Measurements from ENCODE around the gene NELFE. TPM values are rescaled to one million over a fixed set of nuclear protein-coding genes. Genes with fewer than 3 reads are reported as not detected.
"Not testable (repeated sequence)": the region's sequence is repeated elsewhere in the genome, so short reads cannot be mapped to it uniquely, and the experiment has no call there.

Gene NELFE
- total RNA-seq, 2 experiments from 2014 or later: 61.3 to 62.5 TPM

DNA sequence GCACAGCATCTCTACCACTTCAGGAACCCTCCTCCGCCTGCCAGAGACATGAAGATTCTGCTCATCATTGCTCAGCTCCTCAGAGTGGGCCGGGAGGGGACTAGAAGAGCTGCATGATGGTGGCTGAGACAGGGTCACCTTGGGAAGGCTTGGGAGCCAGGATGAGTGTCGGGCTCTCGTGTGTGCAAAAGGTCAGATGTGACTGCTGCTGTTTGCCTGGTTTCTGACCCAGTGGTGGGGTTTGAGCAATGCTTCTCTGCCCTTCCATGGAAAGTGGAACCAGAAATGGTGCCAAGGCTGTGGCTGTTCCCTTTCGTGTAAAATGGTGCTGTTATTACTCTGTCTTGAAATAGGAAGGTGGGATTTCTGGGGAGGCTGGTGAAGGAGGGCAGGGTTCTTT is 22.2 kb upstream of the NELFE start:
- ATAC-seq (ENCODE audit: low read depth); POLR2A ChIA-PET; H3K9me3 Mint-ChIP-seq; H3K36me3 Mint-ChIP-seq; DNase-seq; H3K4me1 Mint-ChIP-seq; H3K27ac Mint-ChIP-seq; H3K4me3 Mint-ChIP-seq; H3K27me3 Mint-ChIP-seq: not testable (repeated sequence)

DNA sequence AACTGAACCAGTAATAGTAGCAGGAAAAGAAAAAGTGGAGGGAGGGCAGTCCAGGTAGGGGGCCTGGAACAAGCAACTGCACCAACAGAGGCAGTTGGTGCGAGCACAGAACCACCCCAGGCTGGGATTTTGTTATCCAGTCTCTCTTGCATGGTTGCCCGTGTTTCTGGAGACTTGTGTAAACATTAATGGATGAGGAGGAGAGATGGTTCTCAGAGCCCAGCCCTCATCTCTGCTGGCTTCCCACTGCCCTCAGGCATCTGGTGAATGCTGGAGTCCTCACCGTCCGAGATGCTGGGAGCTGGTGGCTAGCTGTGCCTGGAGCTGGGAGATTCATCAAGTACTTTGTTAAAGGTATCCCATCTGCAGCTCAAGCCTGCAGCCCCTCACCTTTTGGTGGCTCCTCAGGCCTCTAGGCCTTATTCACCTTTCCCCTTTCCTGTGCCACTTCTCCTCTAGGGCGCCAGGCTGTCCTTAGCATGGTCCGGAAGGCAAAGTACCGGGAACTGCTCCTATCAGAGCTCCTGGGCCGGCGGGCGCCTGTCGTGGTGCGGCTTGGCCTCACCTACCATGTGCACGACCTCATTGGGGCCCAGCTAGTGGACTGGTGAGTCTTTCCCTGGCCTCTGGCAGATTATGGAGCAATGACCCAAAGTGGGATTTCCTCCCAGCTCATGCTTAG is 21.6 kb upstream of the NELFE start:
- POLR2A ChIA-PET: interaction anchor here (1.7 kb wide), 1 partner anchor 21 kb away, joined by 4 read pairs; the partner anchor contains the start of genes NELFE and SKIC2
- not testable (repeated sequence) for DNase-seq; H3K27me3 Mint-ChIP-seq; H3K9me3 Mint-ChIP-seq; ATAC-seq (ENCODE audit: low read depth); H3K4me1 Mint-ChIP-seq; H3K4me3 Mint-ChIP-seq; H3K36me3 Mint-ChIP-seq
- H3K27ac Mint-ChIP-seq: peak overlapping the region; percentile 82

DNA sequence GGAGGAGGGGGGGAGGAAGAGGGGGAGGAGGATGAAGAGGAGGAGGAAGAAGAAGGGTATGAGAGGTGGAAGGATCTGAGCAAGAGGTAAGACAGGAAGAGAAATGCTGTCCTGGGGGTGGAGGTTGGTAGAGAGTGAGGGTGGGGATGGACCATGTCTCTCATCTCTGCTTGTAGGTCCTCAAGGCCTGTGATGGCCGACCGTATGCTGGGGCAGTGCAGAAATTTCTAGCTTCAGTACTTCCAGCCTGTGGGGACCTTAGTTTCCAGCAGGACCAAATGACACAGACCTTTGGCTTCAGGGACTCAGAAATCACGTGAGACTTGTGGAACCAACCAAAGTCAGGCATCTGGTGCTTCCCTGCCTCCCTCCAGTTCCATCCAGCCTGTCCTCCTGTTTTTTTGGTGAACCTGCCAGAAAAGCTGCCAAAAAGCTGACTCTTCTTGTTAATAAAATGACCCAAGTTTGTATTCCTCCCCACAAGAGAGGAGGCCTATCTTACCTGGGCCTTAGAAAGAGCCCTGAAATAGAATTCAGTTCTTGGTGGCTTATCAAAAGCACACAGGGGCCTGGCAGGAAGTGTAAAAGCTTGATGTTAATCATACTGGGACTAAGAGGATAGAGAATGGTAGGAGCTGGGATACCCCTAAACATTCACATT is 20.6 kb upstream of the NELFE start:
- Mint-ChIP-seq H3K4me3 (peak overlapping the region; percentile 32), H3K27ac (peak overlapping the region; percentile 82), H3K9me3 (no peaks in the 10 kb centered on the region), H3K36me3 (peaks cover 3% of the 10 kb centered on the region), H3K27me3 (no peaks in the 10 kb centered on the region), H3K4me1 (peaks cover 5% of the 10 kb centered on the region)
- ATAC-seq (ENCODE audit: low read depth) (no peak), DNase-seq (no peak)
- POLR2A ChIA-PET: interaction anchor here (1.7 kb wide), 1 partner anchor 20 kb away, joined by 4 read pairs; the partner anchor contains the start of genes NELFE and SKIC2

DNA sequence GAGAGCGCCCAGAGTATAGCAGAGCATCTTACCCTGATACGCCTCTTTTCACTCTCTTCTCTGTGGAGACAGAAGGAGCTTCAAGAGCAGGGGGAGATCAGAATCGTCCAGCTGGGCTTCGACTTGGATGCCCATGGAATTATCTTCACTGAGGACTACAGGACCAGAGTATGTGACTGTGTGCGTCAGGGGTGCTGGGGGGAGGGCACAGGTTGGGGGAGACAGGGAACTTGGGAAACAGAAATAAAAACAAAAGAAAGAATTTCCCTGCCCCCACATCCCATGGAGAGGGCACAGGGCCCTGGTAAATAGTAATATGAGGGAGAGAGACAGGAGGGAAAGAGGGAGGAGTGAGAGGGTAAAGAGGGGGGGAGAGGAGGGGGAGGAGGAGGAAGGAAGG is 20.1 kb upstream of the NELFE start:
- H3K27me3 Mint-ChIP-seq: no peaks in the 10 kb centered on the region
- ATAC-seq (ENCODE audit: low read depth): no peak
- no peak for DNase-seq
- H3K4me1 Mint-ChIP-seq: peaks cover 5% of the 10 kb centered on the region
- POLR2A ChIA-PET: interaction anchor here (1.7 kb wide), 1 partner anchor 20 kb away, joined by 4 read pairs; the partner anchor contains the start of genes NELFE and SKIC2
- no peak overlapping the region for H3K4me3 Mint-ChIP-seq
- H3K9me3 Mint-ChIP-seq: no peaks in the 10 kb centered on the region
- H3K27ac Mint-ChIP-seq: peak overlapping the region; percentile 82
- peaks cover 3% of the 10 kb centered on the region for H3K36me3 Mint-ChIP-seq

DNA sequence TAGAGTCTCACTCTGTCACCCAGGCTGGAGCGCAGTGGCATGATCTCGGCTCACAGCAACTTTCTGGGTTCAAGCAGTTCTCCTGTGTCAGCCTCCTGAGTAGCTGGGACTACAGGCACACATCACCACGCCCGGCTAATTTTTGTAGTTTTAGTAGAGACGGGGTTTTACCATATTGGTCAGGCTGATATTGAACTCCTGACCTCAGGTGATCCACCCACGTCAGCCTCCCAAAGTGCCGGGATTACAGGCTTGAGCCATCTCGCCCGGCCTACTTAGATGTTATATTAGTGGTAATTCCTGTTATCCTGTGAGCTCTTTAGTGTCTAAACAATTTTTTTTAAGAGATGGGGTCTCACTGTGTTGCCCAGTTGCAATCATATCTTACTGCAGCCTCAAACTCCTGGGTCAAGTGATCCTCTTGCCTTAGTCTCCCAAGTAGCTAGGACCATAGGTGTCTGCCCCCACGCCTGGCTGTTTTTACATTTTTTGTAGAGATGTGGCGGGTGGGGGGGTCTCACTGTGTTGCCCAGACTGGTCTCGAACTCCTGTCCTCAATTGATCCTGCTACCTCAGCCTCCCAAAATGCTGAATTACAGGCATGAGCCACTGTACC is 19.2 kb upstream of the NELFE start:
- Mint-ChIP-seq H3K4me1 (peaks cover 11% of the 10 kb centered on the region), H3K36me3 (peaks cover 3% of the 10 kb centered on the region), H3K9me3 (no peaks in the 10 kb centered on the region), H3K4me3 (no peak overlapping the region), H3K27me3 (no peaks in the 10 kb centered on the region), H3K27ac (no peak overlapping the region)
- ATAC-seq (ENCODE audit: low read depth) (no peak), DNase-seq (no peak)
- POLR2A ChIA-PET: no interaction called here

DNA sequence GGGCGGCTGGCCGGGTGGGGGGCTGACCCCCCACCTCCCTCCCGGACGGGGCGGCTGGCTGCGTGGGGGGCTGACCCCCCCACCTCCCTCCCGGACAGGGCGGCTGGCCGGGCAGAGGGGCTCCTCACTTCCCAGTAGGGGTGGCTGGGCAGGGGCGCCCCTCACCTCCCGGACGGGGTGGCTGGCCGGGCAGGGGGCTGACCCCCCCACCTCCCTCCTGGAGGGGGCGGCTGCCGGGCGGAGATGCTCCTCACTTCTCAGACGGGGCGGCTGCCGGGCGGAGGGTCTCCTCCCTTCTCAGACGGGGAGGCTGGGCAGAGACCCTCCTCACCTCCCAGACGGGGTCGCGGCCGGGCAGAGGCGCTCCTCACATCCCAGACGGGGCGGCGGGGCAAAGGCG is 17.3 kb upstream of the NELFE start:
- DNase-seq; H3K4me3 Mint-ChIP-seq; H3K9me3 Mint-ChIP-seq; POLR2A ChIA-PET; ATAC-seq (ENCODE audit: low read depth); H3K36me3 Mint-ChIP-seq; H3K27me3 Mint-ChIP-seq; H3K27ac Mint-ChIP-seq: not testable (repeated sequence)
- peaks cover 17% of the 10 kb centered on the region for H3K4me1 Mint-ChIP-seq

DNA sequence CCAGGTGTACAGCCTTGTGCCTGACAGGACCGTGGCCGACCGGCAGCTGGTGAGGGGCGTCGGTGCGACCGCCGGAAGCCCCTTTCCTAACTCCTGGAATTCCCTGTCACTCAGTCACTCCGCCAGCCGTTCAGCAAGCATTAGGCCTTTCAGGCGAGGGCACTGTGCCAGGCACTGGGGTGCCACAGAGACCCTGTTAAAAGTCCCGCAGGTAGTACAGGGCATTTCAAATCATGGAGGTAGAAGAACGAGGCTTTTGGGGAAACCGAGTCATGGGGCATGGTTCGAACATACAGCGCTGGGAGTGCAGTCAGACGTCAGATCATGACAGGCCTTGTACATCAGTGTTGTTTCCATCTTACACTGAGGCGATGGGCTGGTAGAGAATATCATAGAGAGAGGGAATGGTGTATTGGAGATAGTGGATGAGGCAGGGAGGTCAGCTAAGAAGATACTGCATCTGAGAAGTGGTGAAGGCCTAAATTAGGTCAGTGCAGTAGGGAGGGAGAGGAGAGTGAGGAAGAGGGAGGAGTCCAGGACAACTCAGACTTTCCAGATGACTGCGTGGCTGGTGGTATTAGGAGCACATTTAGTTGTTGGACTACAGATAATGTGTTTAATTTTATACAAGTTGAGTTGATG is 14.1 kb upstream of the NELFE start:
- DNase-seq (peak; percentile 32), ATAC-seq (ENCODE audit: low read depth) (no peak)
- Mint-ChIP-seq H3K9me3 (no peaks in the 10 kb centered on the region), H3K4me1 (peaks cover 25% of the 10 kb centered on the region), H3K27me3 (no peaks in the 10 kb centered on the region), H3K4me3 (peak overlapping the region; percentile 97), H3K36me3 (peaks cover 11% of the 10 kb centered on the region), H3K27ac (peak overlapping the region; percentile 99)
- POLR2A ChIA-PET: interaction anchor here (0.6 to 7.5 kb wide), 5 partner anchors 14 to 308 kb away, joined by 3 to 91 read pairs (median 4); partner anchors contain the start of genes CFB, GPANK1, NELFE and SKIC2

DNA sequence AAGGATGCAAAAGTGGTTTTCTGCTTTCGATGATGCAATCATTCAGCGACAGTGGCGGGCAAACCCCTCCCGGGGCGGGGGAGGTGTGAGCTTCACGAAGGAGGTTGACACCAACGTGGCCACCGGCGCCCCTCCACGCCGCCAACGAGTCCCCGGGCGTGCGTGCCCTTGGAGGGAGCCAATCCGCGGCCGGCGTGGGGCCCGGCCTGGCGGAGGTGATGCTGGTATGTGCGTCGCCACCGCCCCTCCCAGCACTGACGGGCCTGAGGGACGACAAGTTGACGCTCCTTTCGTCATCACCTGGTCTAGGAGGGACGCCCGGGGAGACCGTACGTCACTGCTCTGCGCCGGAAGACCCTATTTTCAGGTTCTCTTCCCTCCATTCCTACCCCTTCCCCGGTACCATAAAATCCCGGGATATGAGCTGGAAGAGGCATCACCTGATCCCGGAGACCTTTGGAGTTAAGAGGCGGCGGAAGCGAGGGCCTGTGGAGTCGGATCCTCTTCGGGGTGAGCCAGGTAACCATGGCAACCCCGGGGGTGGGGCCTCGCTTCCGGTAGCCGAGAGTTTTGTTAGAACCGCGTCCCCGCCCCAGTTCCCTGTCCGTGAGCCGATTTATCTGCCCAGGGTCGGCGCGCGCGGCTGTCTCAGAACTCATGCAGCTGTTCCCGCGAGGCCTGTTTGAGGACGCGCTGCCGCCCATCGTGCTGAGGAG is 13.4 kb upstream of the NELFE start, which contains the start of gene DXO:
DXO (minus strand) TSS at position 146 of the 716 bp plus-strand sequence. CDS start 463 bp downstream, outside the sequence.
- Mint-ChIP-seq H3K27ac (peak within 1 kb of the TSS; percentile 99), H3K9me3 (no peaks in the 10 kb centered on the region), H3K4me1 (peaks cover 25% of the 10 kb centered on the region), H3K36me3 (peaks cover 16% of the 10 kb centered on the region), H3K27me3 (no peaks in the 10 kb centered on the region), H3K4me3 (peak within 1 kb of the TSS; percentile 97)
- POLR2A ChIA-PET: interaction anchor here (0.5 to 7.5 kb wide), 16 partner anchors 10 to 1000 kb away, joined by 3 to 91 read pairs (median 4); partner anchors contain the start of genes CFB, DDX39B, EHMT2 and GPANK1
- DNase-seq: peak; percentile 98
- ATAC-seq (ENCODE audit: low read depth): peak; percentile 96

DNA sequence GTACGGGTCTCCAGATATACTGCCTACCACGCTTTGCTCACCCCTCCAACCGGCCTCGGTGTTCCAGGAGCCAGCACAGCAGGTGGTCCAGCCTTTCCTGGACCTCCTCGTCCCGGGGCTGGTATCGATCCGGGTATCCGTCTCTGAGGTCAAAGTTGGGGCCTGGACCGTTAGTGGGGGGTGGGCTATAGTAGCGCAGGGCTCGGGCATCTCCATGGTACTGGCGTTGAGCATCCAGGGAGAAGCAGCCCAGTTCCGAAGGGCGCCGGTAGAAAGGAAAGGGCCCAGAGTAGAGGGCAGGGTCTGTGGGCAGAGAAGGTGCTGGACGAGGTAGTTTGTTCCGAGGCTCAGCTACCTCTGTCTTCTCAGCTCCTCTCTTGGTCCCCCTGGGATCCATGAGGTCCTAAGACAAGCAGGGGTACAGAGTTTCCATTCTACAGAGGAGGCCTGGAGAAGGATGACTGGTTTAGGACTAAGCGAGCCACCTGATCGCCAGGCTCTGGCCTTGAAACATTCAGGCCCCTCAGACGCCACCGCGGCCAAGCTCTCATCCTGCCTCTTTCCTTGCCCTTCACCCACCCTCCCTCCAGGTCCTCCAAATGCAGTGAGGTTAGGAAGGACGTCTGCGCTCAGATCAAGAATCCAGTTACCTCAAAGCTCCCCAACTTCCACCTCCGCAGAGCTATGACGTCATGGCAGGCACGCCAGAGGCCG is 12.7 kb upstream of the NELFE start:
- Mint-ChIP-seq H3K27me3 (no peaks in the 10 kb centered on the region), H3K4me1 (peaks cover 25% of the 10 kb centered on the region), H3K36me3 (peaks cover 17% of the 10 kb centered on the region), H3K4me3 (peak overlapping the region; percentile 97), H3K27ac (peak overlapping the region; percentile 99), H3K9me3 (no peaks in the 10 kb centered on the region)
- DNase-seq (no peak), ATAC-seq (ENCODE audit: low read depth) (no peak)
- POLR2A ChIA-PET: interaction anchor here (0.5 to 7.5 kb wide), 15 partner anchors 10 to 1001 kb away, joined by 3 to 91 read pairs (median 4); partner anchors contain the start of genes CFB, DDX39B, EHMT2 and GPANK1

DNA sequence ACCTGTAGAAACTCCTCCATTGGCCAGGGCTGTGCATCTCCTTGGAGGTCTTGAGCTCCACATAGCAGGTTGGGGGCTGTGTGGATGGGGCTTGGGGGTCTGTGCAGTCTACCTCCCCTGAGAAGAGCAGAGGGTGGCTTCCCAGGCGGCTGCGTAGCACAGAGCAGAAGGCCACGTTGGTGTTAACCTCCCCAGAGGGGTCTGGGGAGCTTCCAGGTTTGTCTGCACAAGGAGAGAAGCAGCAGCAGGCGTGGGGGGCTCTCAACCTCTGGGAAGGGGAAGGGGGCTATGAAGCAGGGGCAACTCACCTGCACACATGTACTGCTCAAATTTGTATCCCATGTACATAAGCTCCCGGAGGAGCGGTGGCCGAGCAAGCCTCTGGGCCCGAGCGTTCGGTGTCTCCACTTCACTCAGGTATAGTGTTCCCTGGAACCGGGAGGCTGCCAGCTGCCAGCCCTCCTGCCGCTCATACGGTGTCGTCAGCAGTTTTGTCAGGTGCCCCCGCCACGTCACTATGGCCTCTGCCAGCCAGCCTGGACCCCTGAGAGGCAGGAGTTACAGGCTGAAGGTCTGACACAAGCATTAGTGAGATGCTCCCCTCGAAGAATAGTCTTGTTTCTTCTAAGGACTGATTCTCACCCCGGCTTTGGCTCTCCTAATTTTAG is 12.0 kb upstream of the NELFE start:
- Mint-ChIP-seq H3K27ac (peak overlapping the region; percentile 99), H3K4me1 (peaks cover 25% of the 10 kb centered on the region), H3K36me3 (peaks cover 17% of the 10 kb centered on the region), H3K27me3 (no peaks in the 10 kb centered on the region), H3K9me3 (no peaks in the 10 kb centered on the region), H3K4me3 (peak overlapping the region; percentile 97)
- ATAC-seq (ENCODE audit: low read depth): no peak
- POLR2A ChIA-PET: interaction anchor here (1.1 to 7.5 kb wide), 7 partner anchors 12 to 319 kb away, joined by 3 to 91 read pairs (median 7); partner anchors contain the start of genes EHMT2, NELFE and SKIC2
- peak; percentile 35 for DNase-seq

DNA sequence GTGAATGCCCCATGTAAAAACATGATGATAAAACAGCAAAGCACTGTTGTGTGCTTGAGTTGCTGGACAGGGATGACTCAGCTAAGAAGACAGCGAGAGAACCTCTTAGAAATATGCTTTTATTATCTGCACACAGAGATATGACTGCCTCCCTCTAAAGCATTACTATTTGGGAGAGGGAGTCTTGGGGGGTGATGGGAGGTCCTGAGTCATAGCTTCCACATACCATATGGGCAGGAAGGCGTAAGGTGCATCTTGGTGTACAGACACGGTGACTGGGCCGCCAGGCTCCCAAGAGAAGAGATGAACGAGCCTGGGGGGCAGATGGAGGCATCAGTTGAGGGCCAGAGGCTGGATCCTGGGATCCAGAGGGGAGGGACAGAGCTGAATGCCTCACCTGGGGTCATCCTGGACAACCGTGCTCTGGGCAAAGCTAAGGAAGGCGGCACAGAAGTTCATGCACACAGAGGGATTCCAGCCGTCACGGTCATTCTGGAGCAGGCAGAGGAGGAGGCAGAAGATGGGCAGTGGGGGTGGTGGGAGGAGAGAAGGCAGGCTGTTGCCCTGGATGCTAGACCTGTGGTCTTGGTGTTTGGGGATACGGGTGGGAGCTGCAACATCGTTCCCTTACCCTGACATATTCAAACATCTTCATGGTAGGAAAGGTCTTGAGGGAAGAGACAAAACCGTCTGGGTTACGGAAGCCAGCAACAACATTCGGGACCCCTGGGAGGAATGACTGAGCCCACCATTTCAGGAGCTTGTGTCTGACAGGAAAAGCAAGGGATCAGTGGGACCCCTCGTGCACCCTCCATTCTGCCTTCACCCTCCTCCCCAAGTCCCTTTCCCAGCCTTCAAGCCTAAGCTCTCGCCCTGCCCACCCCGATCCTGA is 11.2 kb upstream of the NELFE start:
- POLR2A ChIA-PET: interaction anchor here (0.8 to 7.5 kb wide), 5 partner anchors 12 to 318 kb away, joined by 3 to 91 read pairs (median 4); partner anchors contain the start of genes EHMT2, NELFE and SKIC2
- Mint-ChIP-seq H3K27ac (peak overlapping the region; percentile 99), H3K4me3 (peak overlapping the region; percentile 97), H3K36me3 (peaks cover 19% of the 10 kb centered on the region), H3K9me3 (no peaks in the 10 kb centered on the region), H3K4me1 (peaks cover 25% of the 10 kb centered on the region), H3K27me3 (no peaks in the 10 kb centered on the region)
- no peak for ATAC-seq (ENCODE audit: low read depth)
- DNase-seq: peak; percentile 29
